SU-DHL-6 (cell line): ENCODE results near the gene ETV1.

ENCODE experiments used
- H2AFZ ChIP-seq: fragments of 200-600 bp; sonication (generic); 2 replicates; pipeline ENCODE4 v1.6.1; 2014; ENCODE audit warnings: low read depth, mild to moderate bottlenecking, moderate library complexity, mixed read lengths, antibody characterized with exemption, low read length; ENCODE audit not compliant: severe bottlenecking
- H3F3A ChIP-seq: fragments of 200-600 bp; shearing (Covaris generic); 2 replicates; pipeline ENCODE4 v1.6.0; 2016; ENCODE audit warnings: antibody characterized with exemption, mild to moderate bottlenecking; ENCODE audit not compliant: insufficient read depth
- H3K27ac ChIP-seq: fragments of 200-600 bp; sonication (generic); 2 replicates; pipeline ENCODE4 v1.5.1; 2016; ENCODE audit warnings: low read depth, mild to moderate bottlenecking, low read length, moderate library complexity, mixed read lengths
- H3K27me3 ChIP-seq: fragments of 200-600 bp; sonication (generic), shearing (Covaris generic); 2 replicates; pipeline ENCODE4 v1.6.0; 2014; ENCODE audit warnings: mild to moderate bottlenecking, low read length
- H3K36me3 ChIP-seq: fragments of 200-600 bp; sonication (generic); 2 replicates; pipeline ENCODE4 v1.6.1; 2014; ENCODE audit warnings: mild to moderate bottlenecking, low read length, mixed read lengths
- H3K4me2 ChIP-seq: fragments of 300-600, 200-600 bp; shearing (Covaris generic), sonication (generic); 2 replicates; pipeline ENCODE4 v1.6.0; 2014; ENCODE audit warnings: low read length, low read depth, mild to moderate bottlenecking; ENCODE audit not compliant: poor library complexity, severe bottlenecking
- H3K4me3 ChIP-seq: fragments of 200-600 bp; sonication (generic); 2 replicates; pipeline ENCODE4 v1.5.1; 2014; ENCODE audit warnings: antibody characterized with exemption, low read length, mild to moderate bottlenecking, mixed read lengths; ENCODE audit not compliant: insufficient read depth, poor library complexity, severe bottlenecking
- H3K79me2 ChIP-seq: fragments of 200-600 bp; sonication (generic); 2 replicates; pipeline ENCODE4 v1.6.1; 2014; ENCODE audit warnings: mild to moderate bottlenecking, low read length, moderate library complexity; ENCODE audit not compliant: insufficient read depth
- H3K9ac ChIP-seq: fragments of 200-600 bp; sonication (generic); 2 replicates; pipeline ENCODE4 v1.7.0; 2014; ENCODE audit warnings: mild to moderate bottlenecking, low read length
- H3K9me2 ChIP-seq: fragments of 200-600 bp; sonication (generic); replicated peaks from 2 replicates; pipeline ENCODE4 v1.6.1; 2014; ENCODE audit warnings: low read length; ENCODE audit not compliant: insufficient read depth
- H3K9me3 ChIP-seq: fragments of 200-600 bp; sonication (generic); 2 replicates; pipeline ENCODE4 v1.6.1; 2014; ENCODE audit warnings: low read length, mixed read lengths; ENCODE audit not compliant: insufficient read depth
- H4K20me1 ChIP-seq: fragments of 200-600 bp; sonication (generic); 2 replicates; pipeline ENCODE4 v1.6.1; 2014; ENCODE audit warnings: low read depth, mild to moderate bottlenecking, antibody characterized with exemption, low read length, moderate library complexity, mixed read lengths
- EZH2phosphoT487 ChIP-seq: fragments of 200-600 bp; sonication (generic), shearing (Covaris generic); conservative IDR thresholded peaks from 2 replicates; pipeline ENCODE4 v1.6.1; 2018; ENCODE audit warnings: mild to moderate bottlenecking, antibody characterized with exemption, low read length, moderate library complexity, mixed read lengths
- TF ChIP-seq, protein P1 (sequence below): fragments of 200-600 bp; sonication (generic); IDR thresholded peaks from one replicate; pipeline ENCODE4 v1.5.1; 2017; ENCODE audit warnings: antibody characterized with exemption, mild to moderate bottlenecking, low read length, moderate library complexity; ENCODE audit not compliant: insufficient read depth, poor library complexity, severe bottlenecking

ETV1 gene

DNA sequence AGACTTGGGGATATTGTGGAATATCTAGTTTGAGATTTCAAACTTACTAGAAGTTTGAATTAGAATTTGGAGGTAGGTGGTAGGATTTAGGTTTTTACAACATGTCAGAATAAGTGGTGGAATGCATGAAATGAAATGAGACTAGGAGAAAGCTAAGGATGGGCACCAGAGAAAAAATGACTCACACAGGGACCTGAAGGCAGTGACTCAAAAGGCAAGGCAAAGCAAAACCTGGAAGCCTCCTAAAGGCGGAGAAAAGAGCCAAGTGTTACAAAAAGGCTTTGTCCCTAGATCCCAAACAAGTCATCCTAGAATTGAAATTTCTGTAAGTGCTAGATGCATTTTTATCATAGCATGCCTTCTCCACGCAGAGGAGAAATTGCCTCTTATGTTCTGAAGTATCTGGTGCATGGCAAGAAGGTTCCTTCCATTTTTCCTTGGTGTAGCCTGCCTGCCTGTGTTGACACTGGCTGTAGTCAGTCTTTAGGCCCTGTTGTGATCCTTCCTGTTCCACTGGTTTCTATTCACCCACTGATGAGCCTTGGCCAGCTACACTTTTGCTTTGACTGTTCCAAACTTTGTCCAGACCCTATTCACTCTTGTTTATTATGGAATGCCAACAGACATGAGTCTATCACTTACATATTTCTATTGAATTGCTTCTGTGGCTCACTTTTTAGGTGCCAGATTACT is 109.3 kb downstream of the ETV1 start:
- Histone ChIP-seq H3K4me3 (no peak overlapping the region), H3K9me3 (no peaks in the 10 kb centered on the region), H3K9ac (no peak overlapping the region), H3K4me2 (no peak overlapping the region), H4K20me1 (no peaks in the 10 kb centered on the region), H3K27me3 (no peaks in the 10 kb centered on the region), H3K79me2 (no peaks in the 10 kb centered on the region), H3K9me2 (no peaks in the 10 kb centered on the region), H2AFZ (no peak overlapping the region), H3K27ac (no peak overlapping the region), H3F3A (no peaks in the 10 kb centered on the region), H3K36me3 (no peaks in the 10 kb centered on the region)
- TF ChIP-seq EZH2phosphoT487, result no peak
- TF ChIP-seq, protein P1, sequence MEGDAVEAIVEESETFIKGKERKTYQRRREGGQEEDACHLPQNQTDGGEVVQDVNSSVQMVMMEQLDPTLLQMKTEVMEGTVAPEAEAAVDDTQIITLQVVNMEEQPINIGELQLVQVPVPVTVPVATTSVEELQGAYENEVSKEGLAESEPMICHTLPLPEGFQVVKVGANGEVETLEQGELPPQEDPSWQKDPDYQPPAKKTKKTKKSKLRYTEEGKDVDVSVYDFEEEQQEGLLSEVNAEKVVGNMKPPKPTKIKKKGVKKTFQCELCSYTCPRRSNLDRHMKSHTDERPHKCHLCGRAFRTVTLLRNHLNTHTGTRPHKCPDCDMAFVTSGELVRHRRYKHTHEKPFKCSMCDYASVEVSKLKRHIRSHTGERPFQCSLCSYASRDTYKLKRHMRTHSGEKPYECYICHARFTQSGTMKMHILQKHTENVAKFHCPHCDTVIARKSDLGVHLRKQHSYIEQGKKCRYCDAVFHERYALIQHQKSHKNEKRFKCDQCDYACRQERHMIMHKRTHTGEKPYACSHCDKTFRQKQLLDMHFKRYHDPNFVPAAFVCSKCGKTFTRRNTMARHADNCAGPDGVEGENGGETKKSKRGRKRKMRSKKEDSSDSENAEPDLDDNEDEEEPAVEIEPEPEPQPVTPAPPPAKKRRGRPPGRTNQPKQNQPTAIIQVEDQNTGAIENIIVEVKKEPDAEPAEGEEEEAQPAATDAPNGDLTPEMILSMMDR, result no peak

DNA sequence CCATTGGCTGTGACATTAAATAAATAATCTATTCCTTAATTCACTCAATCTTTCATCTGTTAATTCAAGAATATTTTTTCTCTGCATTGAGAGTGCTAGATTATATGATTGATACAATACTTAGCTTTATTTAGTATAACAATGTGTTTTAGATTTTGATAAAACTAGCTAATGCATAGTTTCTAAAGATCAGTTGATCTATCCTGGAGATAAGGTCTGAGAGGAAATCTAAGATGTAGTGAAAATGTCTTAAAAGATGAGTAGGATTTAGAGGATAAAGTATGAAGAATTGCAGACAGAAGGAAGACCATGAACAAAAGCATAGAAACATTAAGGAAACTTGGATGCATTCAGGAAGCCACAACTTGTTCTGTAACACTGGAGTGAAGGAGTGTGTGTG is 110.3 kb downstream of the ETV1 start:
- H3K27me3 ChIP-seq, result no peaks in the 10 kb centered on the region
- no peak overlapping the region for H3K9ac ChIP-seq
- no peaks in the 10 kb centered on the region for H3F3A ChIP-seq
- H3K4me2 ChIP-seq, result no peak overlapping the region
- no peak overlapping the region for H3K27ac ChIP-seq
- TF ChIP-seq EZH2phosphoT487, result no peak
- TF ChIP-seq, protein P1, result no peak
- H3K4me3 ChIP-seq, result no peak overlapping the region
- H4K20me1 ChIP-seq, result no peaks in the 10 kb centered on the region
- H3K9me3 ChIP-seq, result no peaks in the 10 kb centered on the region
- no peaks in the 10 kb centered on the region for H3K9me2 ChIP-seq
- H3K36me3 ChIP-seq, result no peaks in the 10 kb centered on the region
- H3K79me2 ChIP-seq, result no peaks in the 10 kb centered on the region
- no peak overlapping the region for H2AFZ ChIP-seq

DNA sequence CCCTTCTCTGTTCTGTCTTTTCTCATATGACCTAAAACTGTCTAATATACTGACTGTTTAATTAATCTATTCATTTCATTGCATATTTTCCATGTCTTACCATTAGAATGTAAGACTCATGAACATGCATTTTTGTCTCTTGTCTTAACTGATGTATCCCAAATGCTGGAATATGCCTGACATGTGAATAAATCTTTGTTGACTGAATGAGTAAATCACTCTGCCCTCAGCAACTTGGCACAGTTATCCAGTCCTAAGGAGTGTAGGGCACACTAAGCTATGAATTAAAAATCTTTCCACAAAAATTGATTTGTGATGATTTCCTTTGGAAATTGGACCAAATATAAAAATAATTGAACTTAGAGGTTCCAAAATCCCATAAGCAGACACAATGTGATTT is 111.3 kb downstream of the ETV1 start:
- H3K27me3 ChIP-seq, result no peaks in the 10 kb centered on the region
- no peak overlapping the region for H2AFZ ChIP-seq
- no peak overlapping the region for H3K4me3 ChIP-seq
- H4K20me1 ChIP-seq, result no peaks in the 10 kb centered on the region
- H3F3A ChIP-seq, result no peaks in the 10 kb centered on the region
- no peak for TF ChIP-seq EZH2phosphoT487
- TF ChIP-seq, protein P1, result no peak
- no peaks in the 10 kb centered on the region for H3K9me3 ChIP-seq
- H3K36me3 ChIP-seq, result no peaks in the 10 kb centered on the region
- no peak overlapping the region for H3K9ac ChIP-seq
- no peak overlapping the region for H3K27ac ChIP-seq
- no peak overlapping the region for H3K4me2 ChIP-seq
- no peaks in the 10 kb centered on the region for H3K9me2 ChIP-seq
- no peaks in the 10 kb centered on the region for H3K79me2 ChIP-seq
